Hematopoietic multipotent progenitor cell treated with erythropoietin and hydrocortisone succinate and interleukin-3 and kit ligand, for 8 days (in vitro differentiated cells): Measurements from ENCODE around the gene MPPE1.

Source experiments
- DNase-seq: peaks from one replicate; pipeline ENCODE4 v3.0.0-alpha.2; 2015

MPPE1 gene

DNA sequence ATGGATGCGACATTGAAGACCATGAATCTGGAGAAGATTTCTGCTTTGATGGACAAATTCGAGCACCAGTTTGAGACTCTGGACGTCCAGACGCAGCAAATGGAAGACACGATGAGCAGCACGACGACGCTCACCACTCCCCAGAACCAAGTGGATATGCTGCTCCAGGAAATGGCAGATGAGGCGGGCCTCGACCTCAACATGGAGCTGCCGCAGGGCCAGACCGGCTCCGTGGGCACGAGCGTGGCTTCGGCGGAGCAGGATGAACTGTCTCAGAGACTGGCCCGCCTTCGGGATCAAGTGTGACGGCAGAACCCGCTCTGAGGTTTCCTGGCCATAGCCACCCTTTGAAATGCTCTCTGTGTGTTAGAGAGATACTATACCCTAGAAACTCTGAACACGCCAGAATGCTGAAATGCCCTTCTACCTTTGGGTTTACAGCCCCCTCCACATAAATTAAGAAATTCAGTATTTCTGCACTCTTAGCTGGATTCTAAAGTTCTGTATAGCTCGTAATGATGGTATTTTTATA is 56.2 kb downstream of the MPPE1 start:
- peak; percentile 55 for DNase-seq

DNA sequence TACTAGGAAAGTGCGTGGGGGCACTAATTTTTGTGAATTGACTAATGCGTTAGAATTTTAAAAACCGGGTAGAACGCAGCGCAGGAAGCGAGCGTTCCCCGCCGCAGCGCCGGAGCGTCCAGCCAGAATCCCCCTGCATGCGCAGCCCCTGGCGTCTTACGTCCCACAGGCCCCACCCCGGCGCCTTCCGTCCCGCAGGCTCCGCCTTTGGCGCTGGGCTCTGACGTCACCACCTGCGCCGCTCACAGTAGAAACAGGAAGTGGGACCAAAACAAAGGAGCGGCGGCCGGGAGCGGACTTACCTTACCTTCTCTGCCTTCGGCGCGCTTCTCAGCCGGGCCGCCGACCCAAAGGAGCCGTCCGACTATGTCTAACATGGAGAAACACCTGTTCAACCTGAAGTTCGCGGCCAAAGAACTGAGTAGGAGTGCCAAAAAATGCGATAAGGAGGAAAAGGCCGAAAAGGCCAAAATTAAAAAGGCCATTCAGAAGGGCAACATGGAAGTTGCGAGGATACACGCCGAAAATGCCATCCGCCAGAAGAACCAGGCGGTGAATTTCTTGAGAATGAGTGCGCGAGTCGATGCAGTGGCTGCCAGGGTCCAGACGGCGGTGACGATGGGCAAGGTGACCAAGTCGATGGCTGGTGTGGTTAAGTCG is 56.8 kb downstream of the MPPE1 start, which contains the start of gene CHMP1B:
TSS of gene CHMP1B (plus strand) at position 268 of the 660 bp plus-strand sequence. CDS start at position 367, 99 bp downstream.
- peak; percentile 96 for DNase-seq

DNA sequence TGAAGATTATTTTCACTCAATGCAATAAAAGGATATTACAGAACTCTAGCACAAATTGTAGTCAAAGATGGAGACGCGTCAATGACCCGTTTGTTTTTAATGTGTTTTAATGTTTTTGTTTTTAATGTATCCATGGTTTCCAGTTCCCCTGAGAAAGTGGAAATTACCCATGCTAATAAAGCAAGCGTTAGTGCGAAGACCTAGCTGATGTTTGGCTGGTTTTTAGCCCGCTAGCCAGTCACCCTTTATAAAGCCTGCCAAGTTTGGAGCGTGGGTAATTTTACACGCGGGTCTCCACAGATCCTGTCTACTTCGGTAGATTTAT is 57.3 kb downstream of the MPPE1 start:
- no peak for DNase-seq

DNA sequence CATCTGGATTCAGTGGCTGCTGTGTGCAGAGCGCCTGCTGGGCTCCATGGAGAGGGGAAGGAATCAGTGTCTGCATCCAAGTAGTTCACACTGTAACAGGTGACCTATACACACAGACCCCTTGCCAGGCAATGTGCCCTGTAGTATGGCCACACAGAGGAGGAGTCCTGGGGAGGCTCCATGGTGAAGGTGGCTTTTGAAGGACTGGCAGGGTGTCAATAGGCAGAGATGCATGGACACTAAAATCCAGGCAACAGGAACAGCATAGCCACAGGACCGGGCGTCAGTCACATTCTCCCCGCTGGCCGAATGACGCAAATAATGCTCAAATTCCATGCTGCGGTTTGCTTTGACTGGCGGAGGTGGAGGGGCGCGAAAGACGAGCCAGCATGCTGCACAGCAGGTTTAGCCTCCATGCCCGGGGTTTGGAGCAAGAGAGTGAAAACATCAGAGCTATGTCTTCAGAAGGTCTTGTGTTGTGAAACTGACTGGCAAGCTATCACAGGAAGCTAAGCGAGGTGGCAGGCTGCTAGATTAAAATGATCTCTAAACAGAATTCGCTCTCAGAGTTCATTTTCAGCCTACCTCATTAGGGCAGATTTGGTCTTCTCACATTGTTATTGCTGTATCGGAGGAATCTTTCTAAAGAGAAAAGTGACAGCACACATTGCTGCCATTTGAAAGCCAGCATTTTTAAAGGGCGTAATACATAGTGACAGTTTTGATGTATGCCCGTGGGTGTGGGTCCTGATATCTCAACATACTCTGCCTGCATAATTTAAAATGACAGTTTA is 58.1 kb downstream of the MPPE1 start:
- peak; percentile 63 for DNase-seq

DNA sequence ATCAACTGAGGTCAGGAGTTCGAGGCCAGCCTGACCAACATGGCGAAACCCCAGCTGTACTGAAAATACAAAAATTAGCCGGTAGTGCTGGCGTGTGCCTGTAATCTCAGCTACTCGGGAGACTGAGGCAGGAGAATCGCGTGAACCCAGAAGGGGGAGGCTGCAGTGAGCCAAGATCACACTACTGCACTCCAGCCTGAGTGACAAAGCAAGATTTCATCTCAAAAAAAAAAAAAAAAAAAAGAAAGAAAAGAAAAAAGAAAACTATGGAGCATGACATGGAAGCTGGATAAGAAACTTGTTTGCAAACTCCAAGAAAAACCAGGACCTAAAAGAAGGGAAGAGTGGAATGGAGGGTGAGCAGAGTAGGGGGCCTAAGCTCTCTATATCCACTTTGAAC is 58.8 kb downstream of the MPPE1 start:
- DNase-seq: no peak

DNA sequence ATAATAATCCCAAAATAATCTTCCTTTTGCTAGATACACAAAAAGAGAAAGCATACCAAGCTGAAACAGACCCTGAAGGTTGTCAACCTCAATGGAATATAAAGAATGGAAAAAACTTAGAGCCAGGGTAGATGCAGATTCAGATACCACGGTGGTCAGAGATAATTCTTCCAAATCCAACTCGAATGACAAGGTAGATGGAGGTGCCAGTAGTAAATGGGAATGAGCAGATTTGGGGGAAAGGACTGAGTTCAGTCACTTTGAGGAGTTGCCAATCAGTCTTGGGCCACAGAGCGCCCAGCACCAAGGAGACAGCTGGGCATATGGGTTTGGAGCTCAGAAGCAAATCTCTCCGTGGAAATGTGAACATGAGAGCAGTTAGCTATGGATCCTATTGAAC is 60.3 kb downstream of the MPPE1 start:
- DNase-seq: no peak

DNA sequence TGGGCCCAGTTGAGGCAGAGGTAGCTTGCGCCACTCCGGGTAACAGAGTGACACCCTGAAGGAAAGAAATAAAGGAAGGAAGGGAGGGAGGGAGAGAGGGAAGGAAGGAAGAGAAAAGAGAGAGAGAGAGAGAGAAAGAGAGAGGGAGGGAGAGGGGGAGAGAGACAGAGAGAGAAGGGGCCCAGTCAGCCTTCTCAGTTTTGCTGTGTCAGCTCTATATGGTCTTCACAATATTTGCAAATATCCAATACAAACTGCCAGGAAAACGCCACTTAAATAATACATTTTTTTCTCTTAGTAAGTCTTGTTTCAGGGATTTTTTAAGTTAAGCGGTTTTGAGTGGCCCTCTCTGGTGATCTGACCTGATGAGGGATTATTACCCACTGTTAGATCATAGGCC is 62.5 kb downstream of the MPPE1 start:
- no peak for DNase-seq

DNA sequence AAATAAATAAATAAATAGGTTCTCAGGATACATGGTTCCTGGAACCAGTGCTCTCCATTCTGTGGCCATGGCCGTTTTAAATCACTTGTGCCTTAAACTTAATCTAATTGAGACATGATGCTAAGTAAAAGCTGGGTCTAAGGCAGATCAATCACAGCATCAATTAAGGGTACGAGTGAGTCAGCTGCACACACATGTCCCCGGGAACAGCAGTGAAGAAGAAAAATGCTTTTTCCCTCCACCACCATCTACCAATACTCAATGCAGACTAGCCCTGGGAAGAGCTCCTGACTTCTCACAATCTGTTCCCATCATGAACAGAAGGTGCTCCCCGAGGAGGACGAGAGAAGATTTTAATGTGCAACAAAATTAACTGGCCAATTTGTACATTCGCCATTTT is 63.7 kb downstream of the MPPE1 start:
- no peak for DNase-seq

DNA sequence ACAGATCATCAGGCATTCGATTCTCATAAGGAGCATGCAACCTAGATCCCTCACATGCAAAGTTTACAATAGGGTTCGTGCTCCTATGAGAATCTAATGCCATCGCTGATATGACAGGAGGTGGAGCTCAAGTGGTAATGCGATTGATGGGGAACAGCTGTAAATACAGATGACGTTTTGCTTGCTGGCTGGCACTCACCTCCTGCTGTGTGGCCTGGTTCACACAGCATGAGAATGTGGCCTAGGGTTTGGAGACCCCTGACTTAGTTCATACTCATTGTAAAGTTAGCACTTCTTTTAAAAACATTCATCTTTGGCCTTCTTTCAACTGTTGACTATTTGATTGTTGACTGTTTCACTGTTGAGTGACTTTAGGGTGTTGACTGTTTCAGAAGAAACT is 65.6 kb downstream of the MPPE1 start:
- no peak for DNase-seq

DNA sequence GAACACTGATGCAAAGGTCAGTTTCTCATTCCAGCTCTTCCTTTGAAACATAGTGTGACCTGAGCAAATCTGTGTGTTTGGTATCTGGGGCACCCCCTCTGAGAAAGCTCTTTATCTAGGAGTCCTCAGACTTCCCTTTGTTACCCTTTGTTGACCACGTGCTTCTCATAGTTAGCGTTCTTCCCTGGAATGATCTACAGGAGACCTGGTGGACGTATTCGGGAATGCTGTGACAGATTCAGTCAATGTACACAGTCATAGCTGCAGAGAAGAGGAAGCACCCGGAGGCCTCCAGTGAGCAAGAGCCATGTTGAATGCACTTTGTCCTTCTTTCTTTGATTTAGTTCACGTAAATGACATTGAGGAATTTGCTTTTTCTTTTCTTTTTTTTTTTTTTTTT is 67.6 kb downstream of the MPPE1 start:
- no peak for DNase-seq

DNA sequence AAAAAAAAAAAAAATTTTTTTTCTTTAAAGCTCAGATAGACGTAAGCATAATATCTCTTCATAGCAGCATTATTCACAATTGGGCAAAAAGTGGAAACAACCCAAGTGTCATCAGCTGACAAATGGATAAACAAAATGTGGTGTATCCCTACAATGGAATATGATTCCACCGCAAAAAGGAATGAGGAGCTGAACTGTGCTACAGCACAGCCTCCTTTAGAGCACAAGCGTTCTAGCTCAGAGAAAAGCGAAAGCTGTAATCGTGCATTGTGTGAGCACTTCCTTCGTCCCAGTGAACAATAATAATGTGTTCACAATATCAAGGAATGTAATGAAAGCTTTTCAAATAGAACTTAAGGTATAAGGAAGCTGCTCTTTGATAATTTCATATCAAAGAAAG is 68.6 kb downstream of the MPPE1 start:
- DNase-seq: no peak

DNA sequence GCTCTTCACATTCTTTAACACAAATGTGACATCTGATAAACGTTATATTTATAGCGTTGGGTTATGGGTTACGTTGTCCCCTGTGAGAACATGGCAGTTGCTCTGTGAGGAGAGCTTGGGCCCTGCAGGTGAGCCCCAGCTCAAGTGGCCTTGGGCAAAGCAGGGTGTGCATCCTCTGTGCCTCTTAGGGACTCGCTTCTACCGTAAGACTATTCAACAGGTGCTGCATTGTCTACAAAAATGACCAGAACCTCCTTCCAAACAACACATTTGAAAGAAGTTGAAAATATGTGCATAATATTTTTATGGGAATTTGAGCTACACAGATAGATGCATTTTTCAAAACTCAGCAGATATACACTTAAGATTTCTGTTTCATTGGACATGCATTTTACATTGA is 73.3 kb downstream of the MPPE1 start:
- no peak for DNase-seq
